IMR-90 (cell line): Measurements from ENCODE around the gene TMEM14B. TPM values are rescaled to one million over a fixed set of nuclear protein-coding genes. Genes with fewer than 3 reads are reported as not detected.

Source experiments
- ATAC-seq: fragments of 200-7000 bp; cut with Tn5 transposase; 2 replicates; pipeline ENCODE4 v1.9.1; 2020; ENCODE audit warnings: low read depth, mild to moderate bottlenecking, moderate library complexity
- BruUV-seq: library from RNA; stranded (reverse); fragments of 400-500 nt; replicated peaks from 2 replicates; lab custom pipeline; 2021; lab: Mats Ljungman, UMichigan
- CTCF ChIA-PET: fragments of 300-600 bp; formaldehyde crosslinking; extraction: SDS; loops from one replicate; lab custom pipeline; 2021; ENCODE audit warnings: antibody characterized with exemption; lab: Yijun Ruan, JAX
- POLR2A ChIA-PET: fragments of 300-600 bp; sonication (Branson Sonifier 250); formaldehyde crosslinking; loops from one replicate; lab custom pipeline; 2022; ENCODE audit warnings: antibody characterized with exemption; ENCODE audit not compliant: unreplicated experiment; lab: Charles Lee
- DNase-seq: peaks from one replicate; pipeline ENCODE4 v3.0.0; 2013
- H2AFZ ChIP-seq: replicated peaks from 2 replicates; pipeline ENCODE3; 2013; ENCODE audit warnings: low read length, mild to moderate bottlenecking; ENCODE audit not compliant: poor library complexity
- H2AK5ac ChIP-seq: 2 replicates; pipeline ENCODE4 v1.6.1; 2013; ENCODE audit warnings: low read depth, low read length, inconsistent platforms
- H2AK9ac ChIP-seq: replicated peaks from 2 replicates; pipeline ENCODE3; 2013; ENCODE audit warnings: mild to moderate bottlenecking, low read depth, low read length, moderate library complexity; ENCODE audit not compliant: poor library complexity
- H2BK120ac ChIP-seq: 2 replicates; pipeline ENCODE4 v1.6.1; 2013; ENCODE audit warnings: low read depth, low read length, inconsistent platforms
- H2BK15ac ChIP-seq: 3 replicates; pipeline ENCODE4 v1.6.1; 2013; ENCODE audit warnings: low read depth, low read length, inconsistent platforms
- H2BK20ac ChIP-seq: 2 replicates; pipeline ENCODE4 v1.6.1; 2013; ENCODE audit warnings: low read depth, mild to moderate bottlenecking, inconsistent platforms, low read length, moderate library complexity
- H2BK5ac ChIP-seq: 2 replicates; pipeline ENCODE4 v1.6.1; 2013; ENCODE audit warnings: mild to moderate bottlenecking, low read depth, low read length, inconsistent platforms; ENCODE audit not compliant: poor library complexity, severe bottlenecking
- H3K14ac ChIP-seq: replicated peaks from 2 replicates; pipeline ENCODE4 v1.6.1; 2013; ENCODE audit warnings: low read depth, low read length, inconsistent platforms
- H3K18ac ChIP-seq: 2 replicates; pipeline ENCODE4 v1.6.1; 2013; ENCODE audit warnings: low read depth, low read length, control low read depth
- H3K23ac ChIP-seq: 2 replicates; pipeline ENCODE4 v1.6.1; 2013; ENCODE audit warnings: low read depth, low read length, inconsistent platforms
- H3K27ac ChIP-seq: 2 replicates; pipeline ENCODE4 v1.5.1; 2013; ENCODE audit warnings: mild to moderate bottlenecking, control low read depth, low read length; ENCODE audit not compliant: insufficient read depth
- H3K27me3 ChIP-seq: 2 replicates; pipeline ENCODE4 v1.6.1; 2013; ENCODE audit warnings: low read length; ENCODE audit not compliant: control insufficient read depth, insufficient read depth
- H3K36me3 ChIP-seq: 2 replicates; pipeline ENCODE4 v1.6.1; 2013; ENCODE audit warnings: low read length, mixed read lengths; ENCODE audit not compliant: control insufficient read depth, insufficient read depth
- H3K4ac ChIP-seq: 2 replicates; pipeline ENCODE4 v1.6.1; 2013; ENCODE audit warnings: low read depth, low read length, inconsistent platforms
- H3K4me1 ChIP-seq: 2 replicates; pipeline ENCODE4 v1.6.1; 2013; ENCODE audit warnings: low read length, mixed read lengths; ENCODE audit not compliant: control insufficient read depth, insufficient read depth
- H3K4me2 ChIP-seq: 2 replicates; pipeline ENCODE4 v1.6.1; 2013; ENCODE audit warnings: low read depth, mild to moderate bottlenecking, control low read depth, low read length, moderate library complexity
- H3K4me3 ChIP-seq: 2 replicates; pipeline ENCODE4 v1.5.1; 2013; ENCODE audit warnings: low read depth, mild to moderate bottlenecking, control low read depth, low read length, moderate library complexity; ENCODE audit not compliant: insufficient read depth
- H3K56ac ChIP-seq: 2 replicates; pipeline ENCODE4 v1.6.1; 2013; ENCODE audit warnings: low read length, inconsistent platforms; ENCODE audit not compliant: insufficient read depth; ENCODE audit errors: extremely low read depth
- H3K79me1 ChIP-seq, 2 experiments: 2 replicates each; pipeline ENCODE4 v1.6.1; 2013; ENCODE audit warnings: low read length in 2 of 2, inconsistent platforms in 1 of 2, low read depth in 1 of 2
- H3K9ac ChIP-seq: 2 replicates; pipeline ENCODE4 v1.6.1; 2013; ENCODE audit warnings: low read depth, low read length, control low read depth
- H3K9me1 ChIP-seq: 2 replicates; pipeline ENCODE4 v1.6.1; 2013; ENCODE audit warnings: low read length, inconsistent platforms; ENCODE audit not compliant: insufficient read depth
- H3K9me3 ChIP-seq: 2 replicates; pipeline ENCODE4 v1.6.1; 2013; ENCODE audit warnings: low read length; ENCODE audit not compliant: control insufficient read depth, insufficient read depth
- H4K20me1 ChIP-seq: 2 replicates; pipeline ENCODE4 v1.6.1; 2013; ENCODE audit warnings: low read length, inconsistent platforms; ENCODE audit not compliant: insufficient read depth
- H4K5ac ChIP-seq: 2 replicates; pipeline ENCODE4 v1.6.1; 2013; ENCODE audit warnings: mild to moderate bottlenecking, low read depth, low read length, control low read depth
- H4K8ac ChIP-seq, 2 experiments: 2 replicates each; pipeline ENCODE4 v1.6.1; 2013; ENCODE audit warnings: low read depth in 2 of 2, low read length in 2 of 2, control low read depth in 1 of 2, inconsistent platforms in 1 of 2
- H4K91ac ChIP-seq: 2 replicates; pipeline ENCODE4 v1.6.1; 2013; ENCODE audit warnings: low read depth, low read length, inconsistent platforms; ENCODE audit not compliant: insufficient read depth
- BHLHE40 ChIP-seq: fragments of 150-350 bp; IDR thresholded peaks from 2 replicates; pipeline ENCODE4 v1.6.1; 2016; ENCODE audit warnings: mild to moderate bottlenecking, low read depth, low read length
- CEBPB ChIP-seq: IDR thresholded peaks from 2 replicates; pipeline ENCODE4 v1.6.1; 2012; ENCODE audit warnings: low read depth, low read length, improper control_type of control experiment
- CHD1 ChIP-seq: IDR thresholded peaks from 2 replicates; pipeline ENCODE4 v1.6.1; 2012; ENCODE audit warnings: low read depth, low read length, improper control_type of control experiment
- CTCF ChIP-seq: conservative IDR thresholded peaks from 2 replicates; pipeline ENCODE4 v1.5.1; 2012; ENCODE audit warnings: mild to moderate bottlenecking, low read depth, low read length, improper control_type of control experiment
- ELK1 ChIP-seq: fragments of 150-350 bp; IDR thresholded peaks from 2 replicates; pipeline ENCODE4 v1.6.1; 2016; ENCODE audit warnings: low read depth, mild to moderate bottlenecking, low read length, moderate library complexity, borderline replicate concordance
- FOS ChIP-seq: fragments of 150-350 bp; IDR thresholded peaks from 2 replicates; pipeline ENCODE4 v1.6.1; 2016; ENCODE audit warnings: low read depth, low read length
- MAFK ChIP-seq: IDR thresholded peaks from 2 replicates; pipeline ENCODE4 v1.6.1; 2012; ENCODE audit warnings: low read depth, low read length, improper control_type of control experiment
- MAZ ChIP-seq: IDR thresholded peaks from 2 replicates; pipeline ENCODE4 v1.6.1; 2012; ENCODE audit warnings: low read depth, mild to moderate bottlenecking, low read length, improper control_type of control experiment, moderate library complexity, borderline replicate concordance
- MXI1 ChIP-seq: IDR thresholded peaks from 2 replicates; pipeline ENCODE4 v1.6.1; 2012; ENCODE audit warnings: low read depth, mild to moderate bottlenecking, low read length, moderate library complexity, borderline replicate concordance
- NFE2L2 ChIP-seq: fragments of 150-350 bp; IDR thresholded peaks from 2 replicates; pipeline ENCODE4 v1.6.1; 2016; ENCODE audit warnings: low read depth, mild to moderate bottlenecking, low read length
- POLR2A ChIP-seq: IDR thresholded peaks from 2 replicates; pipeline ENCODE4 v1.6.1; 2012; ENCODE audit warnings: mild to moderate bottlenecking, low read depth, low read length
- RAD21 ChIP-seq: IDR thresholded peaks from 2 replicates; pipeline ENCODE4 v1.6.1; 2012; ENCODE audit warnings: low read length, improper control_type of control experiment
- RCOR1 ChIP-seq: IDR thresholded peaks from 2 replicates; pipeline ENCODE4 v1.6.1; 2012; ENCODE audit warnings: mild to moderate bottlenecking, low read length, improper control_type of control experiment; ENCODE audit not compliant: insufficient replicate concordance
- SMC3 ChIP-seq: fragments of 150-350 bp; IDR thresholded peaks from 2 replicates; pipeline ENCODE4 v1.6.1; 2016; ENCODE audit warnings: low read depth, mild to moderate bottlenecking, antibody characterized with exemption, low read length, moderate library complexity
- USF2 ChIP-seq: fragments of 150-350 bp; IDR thresholded peaks from 2 replicates; pipeline ENCODE4 v1.6.1; 2017; ENCODE audit warnings: mild to moderate bottlenecking, antibody characterized with exemption, low read length, low read depth
- WGBS, 2 experiments: methylation state at CpG; one replicate each; pipeline versions ENCODE4 v1.1.5 to v1.1.7; 2013; ENCODE audit warnings: missing lambda C conversion rate in 2 of 2; ENCODE audit not compliant: insufficient read length in 1 of 2; ENCODE audit errors: extremely low coverage in 2 of 2; 5-methylcytosine and 5-hydroxymethylcytosine counted together
- dilution Hi-C: fragments of 300-500 bp; cut with HindIII; formaldehyde crosslinking; loops from one replicate; pipeline ENCODE4 v1.14.3; 2018; ENCODE audit warnings: low sequenced_read_pairs; ENCODE audit not compliant: unreplicated experiment
- in situ Hi-C: fragments of 300-500 bp; cut with MboI; formaldehyde crosslinking; loops from 3 replicates; pipeline ENCODE4 v1.14.3; 2019; ENCODE audit warnings: low sequenced_read_pairs, inconsistent platforms, mixed read lengths
- intact Hi-C: fragments of 100-400 bp; cut with micrococcal nuclease; formaldehyde crosslinking; loops from 2 replicates; pipeline ENCODE4 v1.10.0; 2022
- polyA plus RNA-seq, 3 experiments: library from polyadenylated mRNA; depleted of rRNA; stranded (reverse); fragments of >200 nt; gene quantifications; 2 replicates each; pipeline ENCODE4 v1.2.3, GENCODE V29; 2012; ENCODE audit warnings: low replicate concordance in 1 of 3
- total RNA-seq: library from RNA; depleted of rRNA; stranded (reverse); fragments of >200 nt; gene quantifications from 2 replicates; pipeline ENCODE4 v1.2.3, GENCODE V29; 2012

Gene TMEM14B
- total and polyA plus RNA-seq, 2 of the 4 experiments (the other 2 are of a cell fraction) = 66.5 to 81.4 TPM

- TF ChIP-seq RAD21 (no peak), SMC3 (no peak), BHLHE40 (no peak), FOS (no peak), CTCF (no peak), CHD1 (no peak), MAZ (no peak), ELK1 (no peak), MAFK (peak; percentile 55; the same call in 1 of the 2 replicates), USF2 (0 out of 2 replicates have a peak, but pooled peaks have one; percentile 15), NFE2L2 (no peak), RCOR1 (no peak), MXI1 (no peak), CEBPB (peak; percentile 37), POLR2A (no peak)
- Histone ChIP-seq H4K8ac (no peak overlapping the region), H3K9me3 (no peaks in the 10 kb centered on the region), H3K18ac (no peak overlapping the region), H2BK120ac (no peak overlapping the region; the same call in 1 of the 2 replicates), H3K56ac (no peak overlapping the region), H3K4ac (0 out of 2 replicates have a peak overlapping the region, but pooled peaks have one; percentile 21), H3K9ac (no peak overlapping the region), H2BK20ac (no peak overlapping the region), H3K4me2 (no peak overlapping the region), H3K14ac (no peak overlapping the region), H3K27me3 (no peaks in the 10 kb centered on the region), H2BK5ac (peak overlapping the region; percentile 32), H4K20me1 (no peaks in the 10 kb centered on the region), H3K79me1 (peaks cover 16 to 40% of the 10 kb centered on the region in 2 experiments), H3K4me3 (no peak overlapping the region), H3K36me3 (peaks cover 14% of the 10 kb centered on the region), H2AK5ac (peak overlapping the region; percentile 5; the same call in 1 of the 2 replicates), H3K23ac (no peak overlapping the region), H3K27ac (no peak overlapping the region), H2AK9ac (no peak overlapping the region), H3K9me1 (peaks cover 3% of the 10 kb centered on the region; the same call in 1 of the 2 replicates), H4K5ac (no peak overlapping the region), H2BK15ac (no peak overlapping the region), H2AFZ (no peak overlapping the region), H4K91ac (no peak overlapping the region), H3K4me1 (peaks cover 2% of the 10 kb centered on the region)
- dilution Hi-C loops (no loop called here), intact Hi-C loops (loop anchor here (1.0 to 5.0 kb wide), 2 partner anchors 68 to 250 kb away; partner anchors contain the start of genes C6orf52 and PAK1IP1), in situ Hi-C loops (no loop called here)
- ATAC-seq (peak; percentile 19; the same call in 1 of the 2 replicates), DNase-seq (peak; percentile 89)
- 64% methylated on average over 4 of the region's 6 CpGs; no CpG with 5 or more reads in 1 of the 2 experiments for WGBS, 2 experiments
- CTCF ChIA-PET = interaction anchor here (0.9 to 1.1 kb wide), 2 partner anchors 10 to 39 kb away, joined by 3 to 4 read pairs; no protein-coding TSS in a partner anchor
- no TSS peak for BruUV-seq
- POLR2A ChIA-PET = no interaction called here
Measured at GRCh38 chr6:10759884-10760329, 12.3 kb downstream of the TMEM14B start.
